ENCODE results near the gene PHC2.

PHC2 gene

DNA sequence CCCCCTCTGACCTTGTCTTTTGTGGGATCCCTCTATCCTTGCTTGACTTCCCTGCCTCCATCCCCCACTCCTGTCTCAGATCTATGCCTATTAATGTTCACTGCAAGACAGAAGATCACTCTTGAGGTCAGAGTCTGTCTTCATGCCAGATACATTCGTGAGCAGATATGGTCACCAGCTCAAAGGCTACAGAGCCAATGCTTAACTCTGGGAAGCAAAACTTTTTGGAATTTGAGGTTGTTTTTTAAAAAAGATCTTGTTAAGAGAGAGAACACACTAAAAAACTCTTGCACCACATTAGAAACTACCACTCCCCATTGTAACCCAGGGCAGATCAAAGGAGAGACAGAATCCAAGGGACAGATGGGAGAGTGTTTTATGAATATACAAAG lies 92.9 kb downstream of the PHC2 start:
- Histone ChIP-seq H3K27ac (ENCODE audit: low read depth, low read length) (peak overlapping the region; percentile 56), H3K36me3 (ENCODE audit: insufficient read depth, low read length) (peaks cover 9% of the 10 kb centered on the region; the same call in 1 of the 2 replicates), H3K4me3 (ENCODE audit: low read length) (no peak overlapping the region), H3K27me3 (ENCODE audit: insufficient read depth, low read length) (no peaks in the 10 kb centered on the region), H3K4me1 (ENCODE audit: insufficient read depth, low read length) (peaks cover 62% of the 10 kb centered on the region), H3K9me3 (ENCODE audit: insufficient read depth, low read depth, low read length) (no peaks in the 10 kb centered on the region), H3K9ac (ENCODE audit: low read depth, low read length) (peak overlapping the region; percentile 18; the same call in 1 of the 2 replicates)
- 82% methylated on average over 1 of the region's 1 CpG for WGBS

DNA sequence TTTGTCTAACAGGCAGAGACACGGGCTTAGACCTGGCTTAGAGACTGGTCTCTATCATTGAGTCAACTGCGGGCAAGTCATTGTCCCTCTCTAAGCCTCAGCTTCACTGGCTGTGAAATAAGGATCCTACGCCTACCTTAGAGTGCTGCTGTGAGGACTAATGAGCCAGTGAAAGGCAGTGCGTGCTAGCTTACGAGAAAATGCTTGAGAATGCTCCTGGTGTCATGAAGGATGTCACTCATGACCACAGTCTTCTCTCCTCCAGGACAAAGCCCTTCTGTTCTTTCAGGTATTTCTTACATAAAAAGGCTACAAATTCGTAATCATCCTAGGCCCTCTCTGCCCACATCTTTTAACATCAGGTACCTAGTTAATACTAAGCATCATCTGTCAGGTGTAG lies 93.5 kb downstream of the PHC2 start:
- 70% methylated on average over 6 of the region's 6 CpGs for WGBS
- Histone ChIP-seq H3K27ac (ENCODE audit: low read depth, low read length) (no peak overlapping the region), H3K9ac (ENCODE audit: low read depth, low read length) (no peak overlapping the region), H3K4me1 (ENCODE audit: insufficient read depth, low read length) (peaks cover 56% of the 10 kb centered on the region), H3K36me3 (ENCODE audit: insufficient read depth, low read length) (peaks cover 15% of the 10 kb centered on the region; the same call in 1 of the 2 replicates), H3K4me3 (ENCODE audit: low read length) (no peak overlapping the region), H3K27me3 (ENCODE audit: insufficient read depth, low read length) (no peaks in the 10 kb centered on the region), H3K9me3 (ENCODE audit: insufficient read depth, low read depth, low read length) (no peaks in the 10 kb centered on the region)

DNA sequence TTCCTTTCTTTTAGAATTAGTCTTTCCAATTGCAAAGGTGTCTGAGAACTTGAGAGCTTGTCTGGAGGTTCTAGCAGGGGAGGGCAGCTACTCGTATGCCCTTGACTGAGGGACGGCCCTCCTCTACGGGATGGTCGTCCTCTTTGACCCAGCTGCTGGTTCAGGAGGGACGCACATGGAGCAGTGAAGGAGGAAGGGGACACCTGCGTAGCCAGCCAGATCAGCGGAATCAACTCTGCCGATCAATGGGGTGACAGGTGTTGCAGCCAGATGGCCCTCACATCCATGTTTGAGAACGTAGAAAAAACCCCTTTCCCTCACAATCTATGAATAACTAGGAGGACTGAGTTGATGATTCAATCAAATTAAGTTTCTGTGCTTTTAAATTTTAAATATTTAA lies 94.3 kb downstream of the PHC2 start:
- no peak overlapping the region for H3K4me3 ChIP-seq (ENCODE audit: low read length)
- no peaks in the 10 kb centered on the region for H3K9me3 ChIP-seq (ENCODE audit: insufficient read depth, low read depth, low read length)
- peaks cover 20% of the 10 kb centered on the region; the same call in 1 of the 2 replicates for H3K36me3 ChIP-seq (ENCODE audit: insufficient read depth, low read length)
- WGBS = 73% methylated on average over 9 of the region's 9 CpGs
- peaks cover 47% of the 10 kb centered on the region for H3K4me1 ChIP-seq (ENCODE audit: insufficient read depth, low read length)
- H3K9ac ChIP-seq (ENCODE audit: low read depth, low read length) = no peak overlapping the region
- H3K27me3 ChIP-seq (ENCODE audit: insufficient read depth, low read length) = no peaks in the 10 kb centered on the region
- H3K27ac ChIP-seq (ENCODE audit: low read depth, low read length) = no peak overlapping the region

DNA sequence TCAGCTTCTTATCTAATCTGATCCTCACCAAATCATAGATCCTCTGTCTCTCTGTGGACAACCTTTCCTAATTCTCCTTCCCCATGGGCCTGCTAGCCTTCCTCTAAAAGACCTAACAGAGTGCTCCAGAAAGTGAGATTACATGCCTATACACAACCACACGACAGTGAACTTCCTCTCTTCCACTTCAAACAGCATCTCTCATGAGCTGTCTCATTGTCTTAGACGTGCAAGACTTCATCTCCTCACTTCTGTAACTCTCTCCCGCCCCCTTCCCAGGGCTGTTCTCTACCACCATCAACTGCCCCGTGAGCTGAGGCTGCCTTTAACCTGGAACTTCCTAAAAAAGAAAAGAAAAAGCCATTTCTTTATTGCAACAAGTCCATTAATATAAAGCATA lies 95.9 kb downstream of the PHC2 start:
- Histone ChIP-seq H3K9me3 (ENCODE audit: insufficient read depth, low read depth, low read length) (no peaks in the 10 kb centered on the region), H3K27me3 (ENCODE audit: insufficient read depth, low read length) (no peaks in the 10 kb centered on the region), H3K4me3 (ENCODE audit: low read length) (no peak overlapping the region), H3K4me1 (ENCODE audit: insufficient read depth, low read length) (peaks cover 32% of the 10 kb centered on the region), H3K27ac (ENCODE audit: low read depth, low read length) (no peak overlapping the region), H3K36me3 (ENCODE audit: insufficient read depth, low read length) (peaks cover 36% of the 10 kb centered on the region), H3K9ac (ENCODE audit: low read depth, low read length) (no peak overlapping the region)
- WGBS = 83% methylated on average over 4 of the region's 4 CpGs

DNA sequence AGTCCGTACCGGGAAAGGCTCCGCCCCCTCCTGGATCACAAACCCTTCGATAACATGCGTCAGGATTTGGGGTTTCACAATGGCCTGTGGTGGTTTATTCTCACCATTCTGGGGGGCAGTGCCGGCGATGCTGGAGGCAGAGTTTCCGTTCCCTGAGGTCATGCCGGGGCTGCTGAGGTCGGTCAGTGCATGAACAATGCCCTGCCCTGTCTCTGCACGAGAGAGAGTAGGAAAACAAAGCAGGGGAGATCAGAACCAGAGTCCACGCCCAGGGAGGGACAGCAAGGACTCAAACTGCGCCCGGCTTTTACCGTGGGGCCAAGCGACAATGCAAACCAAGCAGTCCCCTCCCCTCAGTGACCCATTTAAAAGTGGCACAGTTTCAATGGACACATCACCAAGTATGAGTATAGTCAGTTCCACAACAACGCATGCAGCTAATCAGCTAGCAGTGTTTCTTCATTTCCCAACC lies 96.8 kb downstream of the PHC2 start:
- Histone ChIP-seq H3K4me3 (ENCODE audit: low read length) (no peak overlapping the region), H3K4me1 (ENCODE audit: insufficient read depth, low read length) (peaks cover 23% of the 10 kb centered on the region), H3K27me3 (ENCODE audit: insufficient read depth, low read length) (no peaks in the 10 kb centered on the region), H3K27ac (ENCODE audit: low read depth, low read length) (no peak overlapping the region), H3K9me3 (ENCODE audit: insufficient read depth, low read depth, low read length) (no peaks in the 10 kb centered on the region), H3K36me3 (ENCODE audit: insufficient read depth, low read length) (peaks cover 45% of the 10 kb centered on the region), H3K9ac (ENCODE audit: low read depth, low read length) (no peak overlapping the region)
- WGBS = 90% methylated on average over 17 of the region's 17 CpGs

DNA sequence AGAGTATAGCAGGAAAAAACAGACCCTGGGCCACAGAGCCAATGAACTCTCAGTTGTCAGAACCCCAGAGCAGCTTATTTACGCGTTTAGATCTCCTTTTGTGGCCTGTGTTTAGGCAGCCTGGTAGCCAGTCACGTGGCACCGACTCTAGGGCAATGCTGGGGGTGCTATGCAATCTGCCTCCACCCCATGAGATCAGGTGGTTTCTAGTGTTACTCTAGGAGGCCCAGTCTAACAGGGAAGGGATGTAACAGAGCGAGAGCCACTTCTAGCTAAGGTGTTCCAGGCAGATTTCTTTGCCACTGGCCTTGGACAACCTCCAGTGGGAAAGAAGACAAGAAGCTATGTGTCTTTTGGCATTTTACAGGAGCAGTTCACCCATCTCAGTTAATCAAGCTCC lies 98.0 kb downstream of the PHC2 start:
- Histone ChIP-seq H3K9ac (ENCODE audit: low read depth, low read length) (no peak overlapping the region), H3K27ac (ENCODE audit: low read depth, low read length) (no peak overlapping the region), H3K27me3 (ENCODE audit: insufficient read depth, low read length) (no peaks in the 10 kb centered on the region), H3K9me3 (ENCODE audit: insufficient read depth, low read depth, low read length) (no peaks in the 10 kb centered on the region), H3K4me3 (ENCODE audit: low read length) (no peak overlapping the region), H3K36me3 (ENCODE audit: insufficient read depth, low read length) (peaks cover 57% of the 10 kb centered on the region), H3K4me1 (ENCODE audit: insufficient read depth, low read length) (peaks cover 11% of the 10 kb centered on the region; the same call in 1 of the 2 replicates)
- WGBS = 94% methylated on average over 5 of the region's 5 CpGs

DNA sequence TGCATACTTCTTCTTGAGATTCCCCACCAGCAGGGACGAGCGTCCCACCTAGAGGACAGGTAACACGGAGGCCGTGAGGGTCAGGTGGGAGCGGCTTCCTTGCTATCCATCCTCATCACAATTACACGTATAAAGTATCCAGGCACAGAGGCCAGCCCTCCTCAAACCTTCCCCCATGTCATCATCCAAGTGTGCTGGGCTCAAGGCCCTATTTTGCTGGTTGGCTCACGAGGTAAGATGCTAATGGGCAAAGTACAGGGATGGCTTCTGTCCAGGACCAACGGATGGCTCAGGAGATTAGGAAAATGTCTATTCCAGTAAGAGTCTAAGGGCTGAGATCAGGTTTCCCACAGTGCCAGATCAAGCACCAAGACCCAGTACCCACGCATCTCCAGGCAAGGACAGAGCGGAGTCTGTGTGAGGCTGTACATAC lies 98.5 kb downstream of the PHC2 start:
- Histone ChIP-seq H3K4me1 (ENCODE audit: insufficient read depth, low read length) (peaks cover 6% of the 10 kb centered on the region; the same call in 1 of the 2 replicates), H3K9me3 (ENCODE audit: insufficient read depth, low read depth, low read length) (no peaks in the 10 kb centered on the region), H3K36me3 (ENCODE audit: insufficient read depth, low read length) (peaks cover 61% of the 10 kb centered on the region), H3K27ac (ENCODE audit: low read depth, low read length) (no peak overlapping the region), H3K27me3 (ENCODE audit: insufficient read depth, low read length) (no peaks in the 10 kb centered on the region), H3K9ac (ENCODE audit: low read depth, low read length) (no peak overlapping the region), H3K4me3 (ENCODE audit: low read length) (no peak overlapping the region)
- WGBS = 95% methylated on average over 10 of the region's 10 CpGs

DNA sequence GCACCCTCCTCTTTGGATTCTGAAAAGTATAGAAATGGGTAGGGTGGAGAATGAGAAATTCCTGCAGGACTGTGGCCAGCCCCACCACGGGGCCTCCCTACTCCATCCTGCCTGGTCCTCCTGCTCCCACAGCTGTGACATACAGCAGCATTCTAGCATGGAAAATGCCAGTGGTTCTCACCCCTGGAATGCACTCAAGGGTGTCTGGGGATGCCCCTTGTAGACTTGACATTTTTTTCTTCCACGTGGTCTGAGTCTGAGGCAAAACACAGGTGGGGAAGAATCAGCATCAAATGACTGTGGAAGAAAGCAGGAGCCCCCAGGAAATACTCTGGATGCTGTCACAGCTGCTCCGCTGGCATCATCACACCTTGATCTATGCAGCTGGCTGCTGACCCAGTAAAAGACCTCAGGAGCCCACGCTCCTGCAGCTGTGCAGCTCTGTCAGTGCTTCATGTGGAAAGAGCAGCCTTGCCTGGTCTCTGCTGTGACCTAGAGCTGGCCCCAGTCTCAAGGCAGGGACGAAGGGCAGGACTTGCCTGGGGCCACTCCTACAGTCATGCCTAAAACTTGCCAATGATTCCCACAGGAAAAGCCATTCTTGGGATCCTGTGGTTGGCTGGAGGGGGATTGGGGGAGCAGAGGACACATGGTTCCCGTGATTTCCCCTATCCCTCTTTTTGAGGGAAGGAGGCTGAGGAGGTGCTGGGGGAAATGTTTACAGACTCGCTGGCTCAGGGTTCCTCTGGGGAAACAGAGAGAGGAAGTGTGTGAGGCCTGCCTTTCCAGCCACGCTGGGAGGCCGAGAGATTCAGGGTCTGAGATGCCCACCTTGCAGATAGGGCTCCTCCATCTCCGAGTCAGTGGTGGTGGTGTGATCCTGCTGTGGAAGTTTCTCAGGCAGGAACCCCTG lies 99.2 kb downstream of the PHC2 start:
- WGBS = 91% methylated on average over 10 of the region's 10 CpGs
- Histone ChIP-seq H3K27ac (ENCODE audit: low read depth, low read length) (no peak overlapping the region), H3K27me3 (ENCODE audit: insufficient read depth, low read length) (no peaks in the 10 kb centered on the region), H3K36me3 (ENCODE audit: insufficient read depth, low read length) (peaks cover 67% of the 10 kb centered on the region), H3K9ac (ENCODE audit: low read depth, low read length) (no peak overlapping the region), H3K9me3 (ENCODE audit: insufficient read depth, low read depth, low read length) (no peaks in the 10 kb centered on the region), H3K4me3 (ENCODE audit: low read length) (no peak overlapping the region), H3K4me1 (ENCODE audit: insufficient read depth, low read length) (0 out of 2 replicates have a peak, but pooled peaks cover 2% of the 10 kb centered on the region)

DNA sequence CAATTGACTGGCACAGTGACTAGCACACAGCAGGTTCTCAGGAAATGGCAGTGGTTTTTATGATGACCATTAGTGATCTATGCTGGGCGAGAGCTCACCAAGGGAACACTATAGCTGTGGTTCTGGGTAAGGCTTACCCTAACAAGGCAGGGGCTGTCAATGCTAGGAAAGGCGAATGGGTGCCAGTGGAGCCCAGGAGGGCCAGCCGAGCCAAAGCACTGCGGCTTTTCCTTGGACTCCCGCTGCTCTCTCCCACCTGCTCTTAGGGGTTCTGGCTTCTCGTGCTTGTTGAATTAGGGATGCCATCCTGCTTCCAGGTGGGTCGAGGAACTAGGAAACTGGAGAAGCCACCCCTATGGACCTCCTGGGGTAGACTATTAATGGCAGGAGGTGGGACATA lies 100.0 kb downstream of the PHC2 start:
- H3K36me3 ChIP-seq (ENCODE audit: insufficient read depth, low read length) = peaks cover 75% of the 10 kb centered on the region
- H3K27ac ChIP-seq (ENCODE audit: low read depth, low read length) = no peak overlapping the region
- no peaks in the 10 kb centered on the region for H3K4me1 ChIP-seq (ENCODE audit: insufficient read depth, low read length)
- H3K9me3 ChIP-seq (ENCODE audit: insufficient read depth, low read depth, low read length) = no peaks in the 10 kb centered on the region
- WGBS = 95% methylated on average over 7 of the region's 7 CpGs
- no peak overlapping the region for H3K4me3 ChIP-seq (ENCODE audit: low read length)
- H3K27me3 ChIP-seq (ENCODE audit: insufficient read depth, low read length) = no peaks in the 10 kb centered on the region
- no peak overlapping the region for H3K9ac ChIP-seq (ENCODE audit: low read depth, low read length)

DNA sequence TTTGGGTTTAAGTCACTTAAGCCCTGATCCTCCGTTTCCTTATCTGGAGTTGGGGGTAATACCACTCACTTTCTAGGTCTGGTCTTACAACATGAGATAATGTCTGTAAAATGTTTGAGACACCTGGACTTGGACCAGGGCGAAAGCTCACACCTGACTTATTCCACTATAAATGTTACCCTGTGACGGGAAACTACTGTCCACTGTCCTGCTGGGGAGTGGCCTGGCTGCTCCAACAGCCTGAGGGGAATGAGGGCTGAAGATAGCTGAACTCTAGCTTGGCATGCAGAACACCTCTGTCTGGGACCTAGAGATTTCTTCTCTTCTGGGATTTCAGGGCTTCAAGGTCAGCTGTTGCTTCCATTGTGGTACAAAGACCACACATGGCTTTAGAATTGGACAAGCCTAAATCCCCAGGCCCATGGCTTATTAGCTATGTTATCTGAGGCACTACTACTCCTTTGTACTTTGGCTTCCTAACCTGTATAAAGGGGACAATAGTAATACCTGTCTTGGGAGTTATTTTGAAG lies 100.5 kb downstream of the PHC2 start:
- no peaks in the 10 kb centered on the region for H3K9me3 ChIP-seq (ENCODE audit: insufficient read depth, low read depth, low read length)
- no peaks in the 10 kb centered on the region for H3K27me3 ChIP-seq (ENCODE audit: insufficient read depth, low read length)
- no peak overlapping the region for H3K9ac ChIP-seq (ENCODE audit: low read depth, low read length)
- 98% methylated on average over 3 of the region's 3 CpGs for WGBS
- peaks cover 80% of the 10 kb centered on the region for H3K36me3 ChIP-seq (ENCODE audit: insufficient read depth, low read length)
- H3K27ac ChIP-seq (ENCODE audit: low read depth, low read length) = no peak overlapping the region
- no peak overlapping the region for H3K4me3 ChIP-seq (ENCODE audit: low read length)
- H3K4me1 ChIP-seq (ENCODE audit: insufficient read depth, low read length) = no peaks in the 10 kb centered on the region

DNA sequence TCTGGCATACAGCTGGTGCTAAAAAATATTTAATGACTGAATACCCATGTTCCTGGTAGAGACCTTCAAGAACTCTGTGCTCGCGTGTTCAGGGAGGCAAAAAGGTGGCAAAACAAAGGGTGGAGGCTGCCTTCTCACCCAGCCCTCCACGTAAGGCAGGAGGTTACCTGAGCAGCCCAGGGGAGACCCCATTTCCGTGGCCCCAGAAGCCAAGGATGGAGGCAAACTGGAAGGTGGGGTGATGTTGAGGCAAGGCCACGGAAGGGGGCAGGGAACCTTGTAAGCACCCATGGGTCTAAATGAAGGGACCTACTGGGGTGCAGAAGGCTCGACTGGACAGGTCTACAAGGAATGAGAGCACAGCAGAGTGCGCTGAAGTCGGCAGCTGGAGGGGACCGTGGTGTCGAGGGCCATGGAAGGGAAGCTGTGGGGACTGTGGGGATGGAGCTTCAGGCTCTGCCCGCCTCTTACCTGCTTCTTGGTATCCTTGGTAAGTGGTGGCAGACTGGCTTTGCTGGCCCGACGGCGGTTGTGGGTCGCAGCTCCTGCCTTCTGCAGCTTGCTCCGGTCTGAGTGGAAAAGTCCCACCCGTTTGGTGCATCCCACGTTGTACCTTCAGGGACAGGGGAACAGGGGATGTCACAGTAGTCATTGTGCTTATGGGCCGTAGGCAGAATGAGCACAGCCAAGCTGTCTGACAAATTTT lies 101.1 kb downstream of the PHC2 start:
- H3K36me3 ChIP-seq (ENCODE audit: insufficient read depth, low read length) = peaks cover 84% of the 10 kb centered on the region
- WGBS = 89% methylated on average over 19 of the region's 19 CpGs

More for the DNA sequence above, 101.1 kb downstream of the PHC2 start:
- Histone ChIP-seq H3K9me3 (ENCODE audit: insufficient read depth, low read depth, low read length) (no peaks in the 10 kb centered on the region), H3K9ac (ENCODE audit: low read depth, low read length) (no peak overlapping the region), H3K4me3 (ENCODE audit: low read length) (no peak overlapping the region), H3K27me3 (ENCODE audit: insufficient read depth, low read length) (no peaks in the 10 kb centered on the region), H3K4me1 (ENCODE audit: insufficient read depth, low read length) (no peaks in the 10 kb centered on the region), H3K27ac (ENCODE audit: low read depth, low read length) (no peak overlapping the region)

Data from HUES64 (cell line).